ENCODE measurements around the gene SULT2B1.

The SULT2B1 gene

DNA sequence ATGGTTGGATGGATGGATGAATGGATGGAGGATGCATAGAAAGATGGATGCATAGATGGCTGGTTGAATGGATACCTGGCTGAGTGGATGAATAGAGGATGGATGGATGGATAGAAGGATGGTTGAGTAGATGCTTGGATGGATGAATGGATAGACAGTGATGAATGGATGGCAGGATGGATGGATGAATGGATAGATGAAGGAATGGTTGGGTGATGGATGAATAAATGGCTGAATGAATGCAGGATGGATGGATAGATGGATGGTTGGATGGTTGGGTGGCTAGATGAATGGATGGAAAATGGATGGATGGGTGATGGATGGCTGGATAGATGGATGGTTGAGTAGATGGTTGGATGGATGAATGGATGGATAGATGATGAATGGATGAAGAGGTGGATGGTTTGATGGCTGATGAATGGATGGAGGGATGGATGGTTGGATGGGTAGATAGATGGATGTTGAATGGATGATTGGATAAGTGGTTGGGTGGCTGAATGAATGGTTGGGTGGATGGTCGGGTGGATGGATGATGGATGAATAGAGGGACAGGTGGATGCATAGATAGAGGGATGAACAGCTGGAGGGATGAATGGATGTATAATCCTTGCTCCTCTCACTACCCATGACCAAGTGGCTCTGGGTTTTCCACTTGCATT lies 3.6 kb upstream of the SULT2B1 start:
- Histone ChIP-seq H4K20me1 (ENCODE audit: insufficient read depth) (no peaks in the 10 kb centered on the region), H2AFZ (ENCODE audit: low read depth) (no peak overlapping the region), H3K4me2 (no peak overlapping the region), H3K27ac (no peak overlapping the region), H3K27me3 (ENCODE audit: insufficient read depth, low read depth) (peaks cover 82% of the 10 kb centered on the region), H3K36me3 (ENCODE audit: insufficient read depth) (no peaks in the 10 kb centered on the region), H3K79me2 (ENCODE audit: insufficient read depth, low read depth) (no peaks in the 10 kb centered on the region), H3K4me1 (ENCODE audit: low read depth, poor library complexity, severe bottlenecking) (no peaks in the 10 kb centered on the region), H3K9ac (no peak overlapping the region), H3K4me3 (IDR thresholded peaks at IDR 0.05; ENCODE audit: insufficient read depth, low read depth, low read length) (no peak overlapping the region)
- TF ChIP-seq, protein P1, sequence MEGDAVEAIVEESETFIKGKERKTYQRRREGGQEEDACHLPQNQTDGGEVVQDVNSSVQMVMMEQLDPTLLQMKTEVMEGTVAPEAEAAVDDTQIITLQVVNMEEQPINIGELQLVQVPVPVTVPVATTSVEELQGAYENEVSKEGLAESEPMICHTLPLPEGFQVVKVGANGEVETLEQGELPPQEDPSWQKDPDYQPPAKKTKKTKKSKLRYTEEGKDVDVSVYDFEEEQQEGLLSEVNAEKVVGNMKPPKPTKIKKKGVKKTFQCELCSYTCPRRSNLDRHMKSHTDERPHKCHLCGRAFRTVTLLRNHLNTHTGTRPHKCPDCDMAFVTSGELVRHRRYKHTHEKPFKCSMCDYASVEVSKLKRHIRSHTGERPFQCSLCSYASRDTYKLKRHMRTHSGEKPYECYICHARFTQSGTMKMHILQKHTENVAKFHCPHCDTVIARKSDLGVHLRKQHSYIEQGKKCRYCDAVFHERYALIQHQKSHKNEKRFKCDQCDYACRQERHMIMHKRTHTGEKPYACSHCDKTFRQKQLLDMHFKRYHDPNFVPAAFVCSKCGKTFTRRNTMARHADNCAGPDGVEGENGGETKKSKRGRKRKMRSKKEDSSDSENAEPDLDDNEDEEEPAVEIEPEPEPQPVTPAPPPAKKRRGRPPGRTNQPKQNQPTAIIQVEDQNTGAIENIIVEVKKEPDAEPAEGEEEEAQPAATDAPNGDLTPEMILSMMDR (conservative IDR thresholded peaks at IDR 0.05; ENCODE audit: low read depth, low read length) = no peak

DNA sequence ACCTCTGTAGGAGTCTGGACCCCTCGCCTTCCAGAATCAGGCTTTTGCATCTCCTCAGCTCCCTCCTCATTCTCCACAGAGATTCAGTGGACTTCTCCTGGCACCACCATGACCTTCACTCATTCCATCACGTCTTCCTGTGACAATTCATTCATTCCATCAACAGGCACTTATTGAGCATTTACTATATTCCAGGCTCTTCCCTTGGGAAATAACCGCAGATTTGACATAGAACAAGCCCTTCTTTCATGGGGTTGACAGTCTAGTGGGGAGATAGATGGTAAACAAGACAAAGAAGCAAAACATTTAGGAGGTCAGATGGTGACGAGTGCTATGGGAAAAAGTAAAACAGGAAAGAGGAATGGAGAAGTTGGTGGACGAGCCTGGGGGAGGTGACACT lies 2.6 kb upstream of the SULT2B1 start:
- no peaks in the 10 kb centered on the region for H3K36me3 ChIP-seq (ENCODE audit: insufficient read depth)
- no peaks in the 10 kb centered on the region for H3K4me1 ChIP-seq (ENCODE audit: low read depth, poor library complexity, severe bottlenecking)
- no peak overlapping the region for H3K4me2 ChIP-seq

DNA sequence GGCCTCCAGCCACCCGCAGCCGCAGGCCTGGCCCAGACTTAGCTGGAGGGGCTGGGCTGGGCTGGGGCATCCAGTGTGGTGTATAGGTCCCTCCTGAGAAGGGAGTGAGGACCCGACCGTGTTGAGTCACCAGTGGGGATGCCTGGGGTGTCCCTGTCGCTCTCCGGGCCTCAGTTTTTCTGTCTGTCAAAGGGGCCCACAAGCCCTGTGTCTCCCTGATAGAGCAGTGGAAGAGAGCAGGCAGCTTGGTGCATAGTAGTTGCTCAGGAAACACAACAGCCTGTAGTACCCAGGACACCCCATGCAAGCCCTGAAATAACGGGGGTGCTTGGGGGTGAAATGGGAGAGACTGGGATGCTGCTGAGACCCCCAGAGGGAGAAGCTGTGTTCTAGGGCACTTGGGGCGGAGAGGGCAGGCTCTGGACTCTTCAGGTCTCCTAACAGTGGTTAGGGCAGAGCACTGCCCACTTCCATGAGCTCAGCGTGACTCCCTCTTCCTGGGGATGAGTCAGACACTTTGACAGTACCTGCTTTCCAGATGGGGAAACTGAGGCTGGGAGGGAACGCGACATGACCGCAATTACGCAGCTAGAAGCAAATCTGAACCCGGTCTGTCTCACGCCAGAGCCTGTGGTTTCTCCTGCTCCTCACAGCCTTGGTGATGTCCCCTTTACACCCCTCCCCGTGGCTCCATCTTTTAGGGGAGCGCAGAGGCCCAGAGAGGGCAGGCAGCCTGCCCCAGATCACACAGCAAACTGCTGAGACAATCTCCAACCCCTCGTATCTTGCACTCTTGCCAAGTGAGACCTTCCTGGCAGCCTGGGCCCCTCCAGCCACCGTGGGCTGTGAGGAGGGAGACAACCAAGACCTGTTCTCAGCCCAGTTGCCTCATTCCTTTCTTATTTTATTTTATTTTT lies 692 bp downstream of the SULT2B1 start:
- H3K4me3 ChIP-seq (IDR thresholded peaks at IDR 0.05; ENCODE audit: insufficient read depth, low read depth, low read length) = no peak overlapping the region
- H3K79me2 ChIP-seq (ENCODE audit: insufficient read depth, low read depth) = no peaks in the 10 kb centered on the region
- no peak overlapping the region for H3K27ac ChIP-seq
- no peaks in the 10 kb centered on the region for H3K4me1 ChIP-seq (ENCODE audit: low read depth, poor library complexity, severe bottlenecking)
- TF ChIP-seq, protein P1 (conservative IDR thresholded peaks at IDR 0.05; ENCODE audit: low read depth, low read length) = no peak
- no peak overlapping the region for H3K4me2 ChIP-seq
- H3K36me3 ChIP-seq (ENCODE audit: insufficient read depth) = no peaks in the 10 kb centered on the region
- H4K20me1 ChIP-seq (ENCODE audit: insufficient read depth) = no peaks in the 10 kb centered on the region
- peaks cover 86% of the 10 kb centered on the region for H3K27me3 ChIP-seq (ENCODE audit: insufficient read depth, low read depth)
- H2AFZ ChIP-seq (ENCODE audit: low read depth) = no peak overlapping the region
- H3K9ac ChIP-seq = no peak overlapping the region

More for the DNA sequence above, 2.6 kb upstream of the SULT2B1 start:
- no peak overlapping the region for H3K9ac ChIP-seq
- no peak overlapping the region for H3K4me3 ChIP-seq (IDR thresholded peaks at IDR 0.05; ENCODE audit: insufficient read depth, low read depth, low read length)
- peaks cover 88% of the 10 kb centered on the region for H3K27me3 ChIP-seq (ENCODE audit: insufficient read depth, low read depth)
- TF ChIP-seq, protein P1 (conservative IDR thresholded peaks at IDR 0.05; ENCODE audit: low read depth, low read length) = no peak
- no peak overlapping the region for H2AFZ ChIP-seq (ENCODE audit: low read depth)
- no peaks in the 10 kb centered on the region for H4K20me1 ChIP-seq (ENCODE audit: insufficient read depth)
- H3K79me2 ChIP-seq (ENCODE audit: insufficient read depth, low read depth) = no peaks in the 10 kb centered on the region
- no peak overlapping the region for H3K27ac ChIP-seq

DNA sequence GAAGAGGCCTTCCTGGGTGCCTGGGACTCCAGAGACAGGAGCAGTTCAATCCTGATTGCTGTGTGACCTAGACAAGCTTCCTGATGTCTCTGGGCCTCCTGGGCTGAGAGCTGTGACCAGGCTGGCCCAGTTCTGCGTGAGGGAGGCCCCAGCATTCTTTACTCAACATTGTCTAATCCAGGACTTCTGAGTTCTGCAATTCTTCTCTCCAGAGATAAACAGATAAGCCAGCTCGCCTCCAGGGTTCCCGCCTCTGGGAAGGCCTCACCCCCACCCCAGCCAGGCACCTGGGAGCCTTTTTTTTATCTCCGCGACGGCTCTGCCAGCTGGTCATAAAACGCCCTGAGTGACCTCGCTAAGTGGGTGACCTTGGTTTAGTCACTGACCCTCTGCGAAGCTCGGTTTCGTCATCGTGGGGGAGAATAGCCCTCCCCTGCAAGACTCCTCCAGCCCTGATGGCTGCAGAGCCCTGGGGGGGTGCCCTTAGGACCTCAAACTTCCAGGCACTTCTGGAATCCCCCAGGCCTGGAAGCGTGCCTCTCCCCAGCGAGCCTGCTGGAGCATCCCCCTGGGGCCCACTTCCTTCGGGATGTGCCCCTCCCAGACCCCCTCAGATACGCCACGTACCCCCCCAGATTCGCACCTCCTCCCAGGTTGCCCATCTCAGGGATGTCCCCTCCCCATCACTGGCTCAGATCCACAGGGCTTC lies 1.9 kb downstream of the SULT2B1 start:
- H3K4me2 ChIP-seq = no peak overlapping the region
- no peak overlapping the region for H2AFZ ChIP-seq (ENCODE audit: low read depth)
- no peak overlapping the region for H3K27ac ChIP-seq
- no peak overlapping the region for H3K4me3 ChIP-seq (IDR thresholded peaks at IDR 0.05; ENCODE audit: insufficient read depth, low read depth, low read length)
- no peaks in the 10 kb centered on the region for H3K79me2 ChIP-seq (ENCODE audit: insufficient read depth, low read depth)
- H3K9ac ChIP-seq = no peak overlapping the region
- TF ChIP-seq, protein P1 (conservative IDR thresholded peaks at IDR 0.05; ENCODE audit: low read depth, low read length) = no peak
- H3K36me3 ChIP-seq (ENCODE audit: insufficient read depth) = no peaks in the 10 kb centered on the region
- no peaks in the 10 kb centered on the region for H3K4me1 ChIP-seq (ENCODE audit: low read depth, poor library complexity, severe bottlenecking)
- H3K27me3 ChIP-seq (ENCODE audit: insufficient read depth, low read depth) = peaks cover 86% of the 10 kb centered on the region
- no peaks in the 10 kb centered on the region for H4K20me1 ChIP-seq (ENCODE audit: insufficient read depth)

All from KMS-11 (cell line).